Effector memory CD4-positive, alpha-beta T cell (primary cell): ENCODE data around the gene SYPL2.

Experiments
- DNase-seq, 3 donors: peaks; one replicate each; pipeline ENCODE4 v3.0.0-alpha.2; 2020
- H3K27ac ChIP-seq: 2 replicates; pipeline ENCODE4 v1.7.0; 2013; ENCODE audit warnings: mild to moderate bottlenecking, low read length, moderate library complexity; ENCODE audit not compliant: insufficient read depth, poor library complexity, severe bottlenecking
- H3K27me3 ChIP-seq: replicated peaks from 2 replicates; pipeline ENCODE4 v1.7.0; 2013; ENCODE audit warnings: mild to moderate bottlenecking, low read length; ENCODE audit not compliant: insufficient read depth, control insufficient read depth, poor library complexity, severe bottlenecking
- H3K36me3 ChIP-seq: 2 replicates; pipeline ENCODE4 v1.7.0; 2013; ENCODE audit warnings: mild to moderate bottlenecking, low read length, moderate library complexity; ENCODE audit not compliant: control insufficient read depth, insufficient read depth
- H3K4me1 ChIP-seq: 2 replicates; pipeline ENCODE4 v1.7.0; 2013; ENCODE audit warnings: low read length, mild to moderate bottlenecking; ENCODE audit not compliant: control insufficient read depth, insufficient read depth, poor library complexity, severe bottlenecking
- H3K4me3 ChIP-seq: 2 replicates; pipeline ENCODE4 v1.7.0; 2013; ENCODE audit warnings: low read length, low read depth, mild to moderate bottlenecking; ENCODE audit not compliant: insufficient read depth, poor library complexity, severe bottlenecking
- H3K9me3 ChIP-seq: 2 replicates; pipeline ENCODE4 v1.7.0; 2013; ENCODE audit warnings: mild to moderate bottlenecking, low read length, moderate library complexity; ENCODE audit not compliant: control insufficient read depth

SYPL2 gene

GRCh38 chr1:109479901-109480300 lies 13.6 kb downstream of the SYPL2 start:
- no peaks in the 10 kb centered on the region for H3K36me3 ChIP-seq
- H3K9me3 ChIP-seq = no peaks in the 10 kb centered on the region
- DNase-seq = no peak
- H3K27me3 ChIP-seq = peaks cover 7% of the 10 kb centered on the region
- H3K27ac ChIP-seq = no peak overlapping the region
- no peak overlapping the region for H3K4me3 ChIP-seq
- H3K4me1 ChIP-seq = peaks cover 15% of the 10 kb centered on the region

GRCh38 chr1:109481646-109482045 lies 15.3 kb downstream of the SYPL2 start:
- Histone ChIP-seq H3K4me3 (no peak overlapping the region), H3K27me3 (peaks cover 4% of the 10 kb centered on the region), H3K9me3 (no peaks in the 10 kb centered on the region), H3K36me3 (no peaks in the 10 kb centered on the region), H3K4me1 (peaks cover 17% of the 10 kb centered on the region), H3K27ac (no peak overlapping the region)
- no peak for DNase-seq

GRCh38 chr1:109482242-109482641 lies 15.9 kb downstream of the SYPL2 start:
- Histone ChIP-seq H3K27ac (peak overlapping the region; percentile 62), H3K4me3 (no peak overlapping the region)
- DNase-seq = no peak

GRCh38 chr1:109482791-109483671 lies 16.7 kb downstream of the SYPL2 start:
- DNase-seq = peak; percentile 23 to 42 (median 40)
- Histone ChIP-seq H3K27me3 (peaks cover 3% of the 10 kb centered on the region), H3K36me3 (peaks cover 9% of the 10 kb centered on the region), H3K9me3 (no peaks in the 10 kb centered on the region), H3K4me1 (peaks cover 17% of the 10 kb centered on the region), H3K27ac (peak overlapping the region; percentile 76), H3K4me3 (peak overlapping the region; percentile 79)

More at GRCh38 chr1:109482242-109482641, 15.9 kb downstream of the SYPL2 start:
- peaks cover 17% of the 10 kb centered on the region for H3K4me1 ChIP-seq
- H3K27me3 ChIP-seq = peaks cover 4% of the 10 kb centered on the region
- H3K9me3 ChIP-seq = no peaks in the 10 kb centered on the region
- peaks cover 3% of the 10 kb centered on the region for H3K36me3 ChIP-seq

GRCh38 chr1:109483672-109484518 lies 17.5 kb downstream of the SYPL2 start, which contains the start of gene ATXN7L2:
ATXN7L2 (plus strand) TSS chr1:109483905; CDS start chr1:109483954, 49 bp downstream.
- peaks cover 15% of the 10 kb centered on the region for H3K36me3 ChIP-seq
- peak within 1 kb of the TSS; percentile 88 for H3K27ac ChIP-seq
- no peaks in the 10 kb centered on the region for H3K9me3 ChIP-seq

GRCh38 chr1:109484519-109484975 lies 18.2 kb downstream of the SYPL2 start:
- Histone ChIP-seq H3K27me3 (no peaks in the 10 kb centered on the region), H3K27ac (peak overlapping the region; percentile 88), H3K4me1 (peaks cover 17% of the 10 kb centered on the region), H3K9me3 (no peaks in the 10 kb centered on the region), H3K36me3 (peaks cover 20% of the 10 kb centered on the region), H3K4me3 (peak overlapping the region; percentile 84)
- no peak for DNase-seq

More at GRCh38 chr1:109483672-109484518, 17.5 kb downstream of the SYPL2 start, which contains the start of gene ATXN7L2:
- Histone ChIP-seq H3K4me1 (peaks cover 17% of the 10 kb centered on the region), H3K27me3 (no peaks in the 10 kb centered on the region), H3K4me3 (peak within 1 kb of the TSS; percentile 84)
- DNase-seq = peak; percentile 89 to 91 (median 89)

- Histone ChIP-seq H3K27ac (no peak overlapping the region), H3K27me3 (no peaks in the 10 kb centered on the region), H3K9me3 (no peaks in the 10 kb centered on the region), H3K36me3 (peaks cover 23% of the 10 kb centered on the region), H3K4me1 (peaks cover 17% of the 10 kb centered on the region), H3K4me3 (no peak overlapping the region)
- no peak for DNase-seq
Measured at GRCh38 chr1:109485001-109485400, 18.7 kb downstream of the SYPL2 start.

GRCh38 chr1:109487261-109487660 lies 20.9 kb downstream of the SYPL2 start:
- Histone ChIP-seq H3K4me3 (no peak overlapping the region), H3K27me3 (no peaks in the 10 kb centered on the region), H3K9me3 (no peaks in the 10 kb centered on the region), H3K4me1 (peaks cover 17% of the 10 kb centered on the region), H3K27ac (no peak overlapping the region), H3K36me3 (peaks cover 24% of the 10 kb centered on the region)
- DNase-seq = no peak

GRCh38 chr1:109488201-109488600 lies 21.9 kb downstream of the SYPL2 start:
- no peak for DNase-seq
- H3K36me3 ChIP-seq = peaks cover 24% of the 10 kb centered on the region
- H3K9me3 ChIP-seq = no peaks in the 10 kb centered on the region
- H3K4me3 ChIP-seq = no peak overlapping the region
- peaks cover 14% of the 10 kb centered on the region for H3K4me1 ChIP-seq
- H3K27me3 ChIP-seq = no peaks in the 10 kb centered on the region
- H3K27ac ChIP-seq = no peak overlapping the region
